Brain microvascular endothelial cell (primary cell): ENCODE data around the gene TBL2.

ENCODE experiments used
- DNase-seq: peaks from one replicate; pipeline ENCODE4 v3.0.0-alpha.2; 2020
- H3K27ac ChIP-seq: fragments of 250-450 bp; sonication (Bioruptor Pico); 2 replicates; pipeline ENCODE4 v1.5.1; 2020; ENCODE audit warnings: mild to moderate bottlenecking, moderate library complexity
- H3K27me3 ChIP-seq: fragments of 250-450 bp; sonication (Bioruptor Pico); replicated peaks from 2 replicates; pipeline ENCODE4 v1.5.1; 2020; ENCODE audit warnings: mild to moderate bottlenecking
- H3K36me3 ChIP-seq: fragments of 250-450 bp; sonication (Bioruptor Pico); replicated peaks from 2 replicates; pipeline ENCODE4 v1.5.1; 2020; ENCODE audit warnings: mild to moderate bottlenecking
- H3K4me3 ChIP-seq: 2 replicates; pipeline ENCODE4 v1.5.1; 2011; ENCODE audit warnings: low read depth, mild to moderate bottlenecking, control low read depth, low read length, moderate library complexity
- CTCF ChIP-seq: IDR thresholded peaks from 2 replicates; pipeline ENCODE4 v1.5.1; 2011; ENCODE audit warnings: low read depth, mild to moderate bottlenecking, moderate library complexity, low read length, control low read depth, inconsistent platforms; ENCODE audit errors: missing control alignments
- in situ Hi-C: cut with HindIII; loops from 2 replicates; pipeline ENCODE4 v1.10.0; 2017; ENCODE audit warnings: low sequenced_read_pairs, low pct_ligation_motif_present

Gene TBL2

GRCh38 chr7:73520673-73521635 lies 57.4 kb downstream of the TBL2 start:
- Histone ChIP-seq H3K4me3 (peak overlapping the region; percentile 77), H3K27me3 (no peaks in the 10 kb centered on the region), H3K36me3 (peaks cover 2% of the 10 kb centered on the region), H3K27ac (peak overlapping the region; percentile 50)
- no peak for DNase-seq
- no peak for TF ChIP-seq CTCF
- in situ Hi-C loops: no loop called here

- in situ Hi-C loops: no loop called here
- no peak for TF ChIP-seq CTCF
- Histone ChIP-seq H3K4me3 (peak overlapping the region; percentile 77), H3K36me3 (peaks cover 4% of the 10 kb centered on the region), H3K27me3 (no peaks in the 10 kb centered on the region), H3K27ac (peak overlapping the region; percentile 4)
- no peak for DNase-seq
These were observed 58.3 kb downstream of the TBL2 start for GRCh38 chr7:73519867-73520672.

- no peak for TF ChIP-seq CTCF
- in situ Hi-C loops: no loop called here
- Histone ChIP-seq H3K27ac (no peak overlapping the region), H3K4me3 (no peak overlapping the region), H3K27me3 (no peaks in the 10 kb centered on the region), H3K36me3 (peaks cover 4% of the 10 kb centered on the region)
- no peak for DNase-seq
These were observed 59.9 kb downstream of the TBL2 start for GRCh38 chr7:73518470-73518869.
